Measurements from ENCODE around the gene HDAC9.

Gene HDAC9

GRCh38 chr7:18786196-18786727, 290.7 kb downstream of the HDAC9 start:
- no peak overlapping the region for H3K27ac ChIP-seq (ENCODE audit: low read length)

GRCh38 chr7:18786796-18787195, 291.2 kb downstream of the HDAC9 start:
- Histone ChIP-seq H3K4me1 (ENCODE audit: low read length) (no peaks in the 10 kb centered on the region), H3K4me2 (ENCODE audit: low read length) (no peak overlapping the region), H3K9me3 (ENCODE audit: insufficient read depth, low read length) (no peaks in the 10 kb centered on the region), H2AFZ (ENCODE audit: low read depth, low read length) (no peak overlapping the region), H3K79me2 (ENCODE audit: low read length) (no peaks in the 10 kb centered on the region), H4K20me1 (ENCODE audit: insufficient read depth, low read length) (no peaks in the 10 kb centered on the region), H3K27me3 (ENCODE audit: low read depth, low read length) (no peaks in the 10 kb centered on the region), H3K4me3 (ENCODE audit: low read length) (no peak overlapping the region), H3K36me3 (replicated peaks; ENCODE audit: low read depth, low read length) (no peaks in the 10 kb centered on the region), H3K9ac (ENCODE audit: low read length) (no peak overlapping the region), H3K27ac (ENCODE audit: low read length) (no peak overlapping the region)
- TF ChIP-seq CTCF (IDR thresholded peaks at IDR 0.05; ENCODE audit: low read depth, low read length) (no peak), EZH2phosphoT487 (IDR thresholded peaks at IDR 0.05; ENCODE audit: low read depth) (no peak)

More at GRCh38 chr7:18786196-18786727, 290.7 kb downstream of the HDAC9 start:
- Histone ChIP-seq H4K20me1 (ENCODE audit: insufficient read depth, low read length) (no peaks in the 10 kb centered on the region), H3K4me3 (ENCODE audit: low read length) (no peak overlapping the region), H3K9ac (ENCODE audit: low read length) (no peak overlapping the region), H3K4me2 (ENCODE audit: low read length) (no peak overlapping the region), H3K4me1 (ENCODE audit: low read length) (no peaks in the 10 kb centered on the region), H2AFZ (ENCODE audit: low read depth, low read length) (no peak overlapping the region), H3K9me3 (ENCODE audit: insufficient read depth, low read length) (no peaks in the 10 kb centered on the region), H3K27me3 (ENCODE audit: low read depth, low read length) (no peaks in the 10 kb centered on the region), H3K36me3 (replicated peaks; ENCODE audit: low read depth, low read length) (no peaks in the 10 kb centered on the region), H3K79me2 (ENCODE audit: low read length) (no peaks in the 10 kb centered on the region)
- no peak for TF ChIP-seq EZH2phosphoT487 (IDR thresholded peaks at IDR 0.05; ENCODE audit: low read depth)
- TF ChIP-seq CTCF (IDR thresholded peaks at IDR 0.05; ENCODE audit: low read depth, low read length), result no peak

GRCh38 chr7:18788026-18788425, 292.5 kb downstream of the HDAC9 start:
- H3K27me3 ChIP-seq (ENCODE audit: low read depth, low read length), result no peaks in the 10 kb centered on the region
- H3K36me3 ChIP-seq (replicated peaks; ENCODE audit: low read depth, low read length), result no peaks in the 10 kb centered on the region
- TF ChIP-seq EZH2phosphoT487 (IDR thresholded peaks at IDR 0.05; ENCODE audit: low read depth), result no peak
- H3K4me3 ChIP-seq (ENCODE audit: low read length), result no peak overlapping the region
- no peaks in the 10 kb centered on the region for H4K20me1 ChIP-seq (ENCODE audit: insufficient read depth, low read length)
- no peak overlapping the region for H3K9ac ChIP-seq (ENCODE audit: low read length)
- no peaks in the 10 kb centered on the region for H3K4me1 ChIP-seq (ENCODE audit: low read length)
- no peaks in the 10 kb centered on the region for H3K9me3 ChIP-seq (ENCODE audit: insufficient read depth, low read length)
- no peak overlapping the region for H2AFZ ChIP-seq (ENCODE audit: low read depth, low read length)
- no peaks in the 10 kb centered on the region for H3K79me2 ChIP-seq (ENCODE audit: low read length)
- H3K4me2 ChIP-seq (ENCODE audit: low read length), result no peak overlapping the region
- no peak overlapping the region for H3K27ac ChIP-seq (ENCODE audit: low read length)

DNA sequence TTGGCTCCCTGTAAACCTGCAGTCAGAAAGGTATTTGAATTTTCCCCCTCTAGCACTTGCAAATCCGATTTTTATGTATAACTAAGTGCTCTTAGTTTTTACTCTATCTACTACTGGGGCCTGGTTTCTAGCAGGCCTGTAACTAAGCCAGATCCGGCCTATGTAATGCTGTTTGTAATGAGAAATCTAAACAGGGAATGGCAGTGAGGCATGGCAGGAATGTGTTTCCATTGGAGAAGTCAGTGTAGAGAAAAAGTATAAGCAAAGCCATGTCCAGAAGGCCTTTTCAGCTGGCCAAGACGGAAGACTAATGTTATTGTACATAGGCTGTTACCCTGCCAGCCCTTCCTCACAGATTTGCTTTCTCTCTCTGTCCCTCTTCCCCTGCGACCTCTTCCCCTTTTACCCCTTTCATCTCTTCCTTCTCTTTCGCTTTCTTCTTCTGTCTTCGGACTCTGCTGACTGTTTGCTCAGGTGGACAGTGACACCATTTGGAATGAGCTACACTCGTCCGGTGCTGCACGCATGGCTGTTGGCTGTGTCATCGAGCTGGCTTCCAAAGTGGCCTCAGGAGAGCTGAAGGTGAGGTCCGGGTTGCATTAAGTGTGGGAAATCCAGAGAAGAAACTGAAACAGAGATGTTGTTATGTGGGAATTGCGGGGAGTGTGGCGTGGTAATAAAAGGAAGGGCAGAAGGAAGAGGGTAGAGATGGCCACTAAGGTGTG, 297.5 kb downstream of the HDAC9 start:
- no peaks in the 10 kb centered on the region for H3K27me3 ChIP-seq (ENCODE audit: low read depth, low read length)
- H3K4me3 ChIP-seq (ENCODE audit: low read length), result no peak overlapping the region
- H3K79me2 ChIP-seq (ENCODE audit: low read length), result no peaks in the 10 kb centered on the region
- H3K36me3 ChIP-seq (replicated peaks; ENCODE audit: low read depth, low read length), result no peaks in the 10 kb centered on the region
- H2AFZ ChIP-seq (ENCODE audit: low read depth, low read length), result no peak overlapping the region
- no peak overlapping the region for H3K9ac ChIP-seq (ENCODE audit: low read length)
- no peak overlapping the region for H3K27ac ChIP-seq (ENCODE audit: low read length)
- no peaks in the 10 kb centered on the region for H3K4me1 ChIP-seq (ENCODE audit: low read length)
- H4K20me1 ChIP-seq (ENCODE audit: insufficient read depth, low read length), result no peaks in the 10 kb centered on the region
- no peaks in the 10 kb centered on the region for H3K9me3 ChIP-seq (ENCODE audit: insufficient read depth, low read length)
- TF ChIP-seq CTCF (IDR thresholded peaks at IDR 0.05; ENCODE audit: low read depth, low read length) (no peak), EZH2phosphoT487 (IDR thresholded peaks at IDR 0.05; ENCODE audit: low read depth) (no peak)
- no peak overlapping the region for H3K4me2 ChIP-seq (ENCODE audit: low read length)

All from OCI-LY3 (cell line).